ENCODE measurements around the gene FOXP2.

- TF ChIP-seq CTCF (conservative IDR thresholded peaks at IDR 0.05; ENCODE audit: low read depth, low read length) (no peak), EZH2 (IDR thresholded peaks at IDR 0.05; ENCODE audit: low read length, unreplicated experiment) (no peak), EZH2phosphoT487 (IDR thresholded peaks at IDR 0.05; ENCODE audit: borderline replicate concordance, low read length) (no peak)
Observed at GRCh38 chr7:114658216-114658615, 243.6 kb downstream of the FOXP2 start.
